G401 (cell line): ENCODE results near the gene INPPL1. TPM values are rescaled to one million over a fixed set of nuclear protein-coding genes. Genes with fewer than 3 reads are reported as not detected.

Experiments
- DNase-seq: peaks from one replicate; pipeline ENCODE4 v3.0.0-alpha.2; 2015; ENCODE audit warnings: low spot score
- in situ Hi-C: cut with HindIII; loops from 2 replicates; pipeline ENCODE4 v1.10.0; 2016; ENCODE audit warnings: low sequenced_read_pairs, mixed read lengths
- total RNA-seq: library from RNA; depleted of rRNA; stranded (reverse); fragments of >200 nt; shearing (Covaris generic); gene quantifications from 2 replicates; pipeline ENCODE4 v1.2.3, GENCODE V29; 2014

The INPPL1 gene
- total RNA-seq, 1 experiment from 2014 or later = 53.0 TPM

GRCh38 chr11:72216638-72217037, 7.9 kb upstream of the INPPL1 start, which contains the start of gene FOLR2:
Gene FOLR2, plus strand, starts transcription at chr11:72216794. Its CDS starts 1,791 bp downstream, at chr11:72218585.
- in situ Hi-C loops = no loop called here

GRCh38 chr11:72217841-72218240, 6.7 kb upstream of the INPPL1 start:
- in situ Hi-C loops = no loop called here
- no peak for DNase-seq

More at GRCh38 chr11:72216638-72217037, 7.9 kb upstream of the INPPL1 start, which contains the start of gene FOLR2:
- no peak for DNase-seq

- DNase-seq = no peak
- in situ Hi-C loops = no loop called here
Measured at GRCh38 chr11:72218251-72218745, 6.3 kb upstream of the INPPL1 start.

- in situ Hi-C loops = no loop called here
- no peak for DNase-seq
Measured at GRCh38 chr11:72220696-72221363, 3.7 kb upstream of the INPPL1 start.

- in situ Hi-C loops = no loop called here
- no peak for DNase-seq
Measured at GRCh38 chr11:72221386-72222075, 3.0 kb upstream of the INPPL1 start.

- in situ Hi-C loops = no loop called here
- DNase-seq = no peak
Measured at GRCh38 chr11:72222106-72222891, 2.3 kb upstream of the INPPL1 start.

- peak; percentile 65 for DNase-seq
- in situ Hi-C loops = no loop called here
Measured at GRCh38 chr11:72222907-72223614, 1.5 kb upstream of the INPPL1 start.

GRCh38 chr11:72223615-72224563, 678 bp upstream of the INPPL1 start:
- in situ Hi-C loops = no loop called here
- DNase-seq = peak; percentile 7

- no peak for DNase-seq
- in situ Hi-C loops = no loop called here
Measured at GRCh38 chr11:72225411-72225951, 914 bp downstream of the INPPL1 start.

- in situ Hi-C loops = no loop called here
- no peak for DNase-seq
Measured at GRCh38 chr11:72226701-72227100, 2.1 kb downstream of the INPPL1 start.

- DNase-seq = no peak
- in situ Hi-C loops = no loop called here
Measured at GRCh38 chr11:72227316-72228228, 3.0 kb downstream of the INPPL1 start.

GRCh38 chr11:72228229-72228843, 3.8 kb downstream of the INPPL1 start:
- DNase-seq = no peak
- in situ Hi-C loops = no loop called here

GRCh38 chr11:72228844-72229231, 4.3 kb downstream of the INPPL1 start:
- DNase-seq = no peak
- in situ Hi-C loops = no loop called here

- DNase-seq = no peak
- in situ Hi-C loops = no loop called here
Measured at GRCh38 chr11:72229336-72229924, 4.9 kb downstream of the INPPL1 start.

- DNase-seq = no peak
- in situ Hi-C loops = no loop called here
Measured at GRCh38 chr11:72229925-72230763, 5.6 kb downstream of the INPPL1 start.
